Right kidney (tissue), 1 donor: ENCODE results near the gene GTF2H2.
"Not testable (repeated sequence)": the region's sequence is repeated elsewhere in the genome, so short reads cannot be mapped to it uniquely, and the experiment has no call there.

Experiments used
- DNase-seq: peaks from one replicate; pipeline ENCODE4 v3.0.0-alpha.2; 2016

The GTF2H2 gene

DNA sequence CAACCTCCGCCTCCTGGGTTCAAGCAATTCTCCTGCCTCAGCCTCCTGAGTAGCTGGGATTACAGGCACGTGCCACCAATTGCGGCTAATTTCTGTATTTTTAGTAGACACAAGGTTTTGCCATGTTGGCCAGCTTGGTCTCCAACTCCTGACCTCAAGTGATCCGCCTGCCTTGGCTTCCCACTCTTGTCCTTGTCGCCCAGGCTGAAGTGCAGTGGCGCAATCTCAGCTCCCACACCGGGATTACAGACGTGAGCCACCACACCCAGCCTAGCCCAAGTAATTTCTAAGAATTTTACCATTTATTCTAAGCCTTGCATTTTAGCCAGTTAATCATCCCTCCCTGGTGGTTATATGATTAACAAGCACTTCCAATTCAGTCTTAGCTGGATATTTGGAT lies 53.3 kb downstream of the GTF2H2 start:
- no peak for DNase-seq

DNA sequence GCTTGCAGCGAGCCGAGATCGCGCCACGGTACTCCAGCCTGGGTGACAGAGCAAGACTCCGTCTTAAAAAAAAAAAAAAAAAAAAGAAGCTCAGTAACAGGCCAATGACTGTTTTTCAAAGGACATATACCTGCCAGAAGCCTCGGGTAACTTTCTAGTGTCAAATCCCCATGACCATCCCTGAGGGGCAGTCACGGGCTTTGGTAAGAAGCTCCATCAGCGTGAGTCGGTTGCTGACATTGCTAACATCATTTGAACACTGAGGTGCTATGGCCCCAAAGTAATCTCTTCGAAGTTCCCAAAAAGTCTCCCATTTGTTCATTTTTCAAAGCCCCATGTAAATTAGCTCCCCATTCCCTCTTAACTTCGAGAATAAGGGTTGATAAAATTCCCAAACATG lies 53.9 kb downstream of the GTF2H2 start:
- DNase-seq, result no peak

DNA sequence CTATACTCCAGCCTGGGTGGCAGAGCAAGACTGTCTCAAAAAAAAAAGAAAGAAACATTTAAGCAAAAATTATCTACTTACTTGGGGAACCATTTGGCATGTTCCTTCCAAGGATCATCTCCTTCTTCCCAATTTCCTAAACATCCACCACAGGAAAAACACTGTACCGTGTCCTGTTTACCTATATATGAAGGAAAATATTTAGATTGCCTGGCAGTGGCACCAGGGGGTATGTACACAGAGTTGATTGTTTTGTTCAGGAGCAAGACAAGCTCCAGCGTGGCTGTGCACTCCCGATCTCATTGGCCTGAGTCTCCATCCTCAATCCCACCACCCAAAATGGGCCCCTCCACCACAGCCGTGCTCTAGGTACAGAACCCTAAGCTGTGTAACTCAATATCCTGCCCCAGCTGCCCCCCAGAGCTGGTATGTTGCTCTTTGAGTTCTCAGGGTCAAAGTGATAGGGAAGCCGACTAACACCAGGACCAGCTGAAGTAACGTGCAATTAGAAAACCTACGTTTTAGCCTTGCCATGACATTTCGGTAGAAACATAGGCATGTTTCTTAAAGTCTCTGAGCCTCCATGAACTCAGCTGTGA lies 56.2 kb downstream of the GTF2H2 start:
- no peak for DNase-seq

DNA sequence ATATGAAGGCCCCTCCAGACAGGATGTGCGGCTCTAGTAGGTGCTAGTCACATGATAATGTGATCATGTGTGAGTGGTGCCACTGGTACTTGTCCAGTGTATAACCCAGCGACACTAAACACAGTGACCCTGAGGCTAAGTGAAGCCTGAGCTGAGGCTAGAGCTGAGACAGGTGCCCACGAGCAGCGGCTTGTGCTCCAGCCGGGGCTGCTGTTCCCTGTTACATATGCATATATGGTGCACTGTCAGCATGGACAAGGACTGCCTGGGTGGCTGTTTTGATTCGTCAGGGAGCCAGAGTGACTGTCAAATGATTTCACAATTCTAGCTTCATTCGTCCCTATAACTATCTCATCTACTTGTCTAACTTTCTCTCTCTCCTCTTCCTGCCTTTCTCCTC lies 60.5 kb downstream of the GTF2H2 start:
- not testable (repeated sequence) for DNase-seq
